K562 treated with DMSO at 1 percent for 48 hours (cell line): Measurements from ENCODE around the gene C11orf91. TPM values are rescaled to one million over a fixed set of nuclear protein-coding genes. Genes with fewer than 3 reads are reported as not detected.

Experiments used
- total RNA-seq: library from RNA; unstranded; fragments of 300-600 nt; gene quantifications from 2 replicates; pipeline ENCODE4 v1.2.3, GENCODE V29; 2022; ENCODE audit warnings: low replicate concordance; ENCODE audit errors: extremely low read depth

The C11orf91 gene, protein sequence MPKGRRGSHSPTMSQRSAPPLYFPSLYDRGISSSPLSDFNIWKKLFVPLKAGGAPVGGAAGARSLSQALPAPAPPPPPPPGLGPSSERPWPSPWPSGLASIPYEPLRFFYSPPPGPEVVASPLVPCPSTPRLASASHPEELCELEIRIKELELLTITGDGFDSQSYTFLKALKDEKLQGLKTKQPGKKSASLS
- not detected in 2 replicates for total RNA-seq

DNA sequence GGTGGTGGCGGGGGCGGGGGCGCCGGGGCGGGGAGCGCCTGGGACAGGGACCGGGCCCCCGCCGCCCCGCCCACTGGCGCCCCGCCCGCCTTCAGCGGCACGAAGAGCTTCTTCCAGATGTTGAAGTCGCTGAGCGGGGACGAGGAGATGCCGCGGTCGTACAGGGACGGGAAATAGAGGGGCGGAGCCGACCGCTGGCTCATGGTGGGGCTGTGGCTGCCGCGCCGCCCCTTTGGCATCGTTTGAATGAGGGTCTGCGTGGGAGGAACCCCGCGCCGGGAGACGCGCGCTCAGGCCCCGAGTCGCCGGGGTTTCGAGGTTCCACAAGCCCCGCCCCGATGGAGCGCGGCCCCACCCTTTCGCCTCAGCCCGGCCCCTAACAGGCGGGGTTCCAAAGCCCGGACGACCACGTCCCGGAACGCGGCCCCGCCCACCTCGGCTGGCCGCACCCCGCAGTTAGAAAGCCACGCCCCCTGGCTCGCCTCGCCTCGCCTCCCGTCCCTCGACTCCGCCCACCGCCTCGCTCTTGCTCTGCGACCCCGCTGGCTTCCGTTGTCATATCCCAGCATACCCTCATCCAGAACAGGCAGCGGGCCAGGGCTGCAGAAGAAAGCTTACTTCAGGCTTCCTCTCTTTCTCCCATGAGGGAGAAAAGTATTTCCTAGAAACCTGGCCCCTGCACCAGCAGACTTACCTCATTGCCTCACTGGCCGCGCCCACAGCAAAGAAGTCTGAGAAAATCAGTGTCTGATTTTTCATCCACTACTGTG lies at the start of gene C11orf91:
Gene C11orf91 (minus strand): TSS at position 325 of the 770 bp plus-strand sequence. CDS start 86 bp downstream, at position 239.

GRCh38 chr11:33736148-33736812 lies 35.7 kb upstream of the C11orf91 start, which contains the start of gene CD59:
Gene CD59 (minus strand): TSS chr11:33736423. CDS start chr11:33722445, 13,978 bp downstream.

Other genes starting within 250 kb of the C11orf91 start
- gene CD59, start 35.6 kb upstream of the C11orf91 start, total RNA-seq = not detected in 2 replicates
- gene FBXO3, start 73.7 kb upstream of the C11orf91 start, total RNA-seq = not detected in 2 replicates
- gene LMO2, start 191.2 kb upstream of the C11orf91 start, total RNA-seq = not detected in 2 replicates